PC-9 (cell line): ENCODE measurements around the gene PROK2.

Experiments used
- EZH2 ChIP-seq: fragments of 200-600 bp; sonication (generic); IDR thresholded peaks from 2 replicates; pipeline ENCODE4 v1.8.0; 2017; ENCODE audit warnings: antibody characterized with exemption, low read depth
- TF ChIP-seq, protein P1 (sequence below): fragments of 200-600 bp; sonication (generic); conservative IDR thresholded peaks from 2 replicates; pipeline ENCODE4 v1.6.1; 2017; ENCODE audit warnings: mixed run types, antibody characterized with exemption, mild to moderate bottlenecking, moderate library complexity

DNA sequence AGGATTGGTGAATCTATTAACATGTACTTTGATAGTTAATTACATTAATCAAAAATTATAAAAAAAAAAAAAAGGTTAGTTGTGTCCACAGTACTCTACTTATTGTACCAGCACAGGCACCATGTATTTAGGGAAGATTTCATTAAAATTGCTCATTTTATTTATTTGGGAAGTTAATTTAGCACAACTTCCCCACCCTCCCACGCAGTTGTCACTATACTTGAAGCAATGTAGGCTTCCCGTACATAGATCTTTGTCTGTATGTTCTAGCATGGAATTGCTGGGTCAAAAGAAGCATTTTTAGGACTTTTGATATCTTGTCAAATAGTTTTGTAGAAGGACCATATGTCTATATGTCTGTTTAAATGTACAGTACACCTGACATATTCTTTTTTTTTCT lies 26.9 kb downstream of the PROK2 start:
- TF ChIP-seq, protein P1, sequence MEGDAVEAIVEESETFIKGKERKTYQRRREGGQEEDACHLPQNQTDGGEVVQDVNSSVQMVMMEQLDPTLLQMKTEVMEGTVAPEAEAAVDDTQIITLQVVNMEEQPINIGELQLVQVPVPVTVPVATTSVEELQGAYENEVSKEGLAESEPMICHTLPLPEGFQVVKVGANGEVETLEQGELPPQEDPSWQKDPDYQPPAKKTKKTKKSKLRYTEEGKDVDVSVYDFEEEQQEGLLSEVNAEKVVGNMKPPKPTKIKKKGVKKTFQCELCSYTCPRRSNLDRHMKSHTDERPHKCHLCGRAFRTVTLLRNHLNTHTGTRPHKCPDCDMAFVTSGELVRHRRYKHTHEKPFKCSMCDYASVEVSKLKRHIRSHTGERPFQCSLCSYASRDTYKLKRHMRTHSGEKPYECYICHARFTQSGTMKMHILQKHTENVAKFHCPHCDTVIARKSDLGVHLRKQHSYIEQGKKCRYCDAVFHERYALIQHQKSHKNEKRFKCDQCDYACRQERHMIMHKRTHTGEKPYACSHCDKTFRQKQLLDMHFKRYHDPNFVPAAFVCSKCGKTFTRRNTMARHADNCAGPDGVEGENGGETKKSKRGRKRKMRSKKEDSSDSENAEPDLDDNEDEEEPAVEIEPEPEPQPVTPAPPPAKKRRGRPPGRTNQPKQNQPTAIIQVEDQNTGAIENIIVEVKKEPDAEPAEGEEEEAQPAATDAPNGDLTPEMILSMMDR = no peak
- no peak for TF ChIP-seq EZH2
